Measurements from ENCODE around the gene KCNJ6. TPM values are rescaled to one million over a fixed set of nuclear protein-coding genes. Genes with fewer than 3 reads are reported as not detected.

Gene KCNJ6
- total and polyA plus RNA-seq, 9 of the 15 experiments (the other 6 are each of a cell fraction or from before 2014, with no cell fraction given): 0.06 to 0.21 (median 0.13) TPM; not detected in 1

DNA sequence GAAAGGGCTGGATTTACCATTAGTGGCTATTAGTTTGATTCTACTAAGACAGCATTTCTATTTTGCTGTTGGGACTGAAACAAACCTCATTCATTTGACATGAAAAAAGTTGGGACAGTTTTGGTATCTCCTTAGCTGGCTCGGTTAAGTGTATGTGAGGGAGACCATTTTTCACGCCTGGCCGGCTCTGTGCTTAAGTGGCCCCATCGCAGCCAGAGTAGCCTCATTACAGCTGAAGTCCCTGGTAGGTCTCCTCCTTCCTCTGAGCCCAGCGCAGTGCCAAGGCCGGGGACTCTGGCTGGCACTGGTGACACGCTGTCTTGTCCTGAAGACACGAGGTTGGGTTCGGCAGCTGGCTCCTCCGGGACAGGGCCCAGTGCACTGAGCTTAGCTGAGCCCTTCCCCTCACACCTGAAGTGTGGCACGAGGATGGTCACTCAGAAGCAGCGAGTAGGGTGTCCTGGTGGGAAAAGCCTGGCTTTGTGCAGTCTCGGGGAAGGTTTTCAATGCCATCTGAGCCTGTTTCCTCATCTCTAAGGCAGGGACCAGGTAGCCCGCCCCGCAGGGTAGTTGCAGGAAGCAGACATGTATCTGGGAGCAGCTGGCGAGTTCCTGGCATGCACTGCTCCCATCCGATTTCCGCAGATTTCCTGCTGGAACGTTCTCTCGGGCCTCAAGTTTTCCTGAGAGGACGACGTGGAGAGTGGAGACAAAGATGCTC is 353.2 kb downstream of the KCNJ6 start (continued):
- TF ChIP-seq, protein P1, sequence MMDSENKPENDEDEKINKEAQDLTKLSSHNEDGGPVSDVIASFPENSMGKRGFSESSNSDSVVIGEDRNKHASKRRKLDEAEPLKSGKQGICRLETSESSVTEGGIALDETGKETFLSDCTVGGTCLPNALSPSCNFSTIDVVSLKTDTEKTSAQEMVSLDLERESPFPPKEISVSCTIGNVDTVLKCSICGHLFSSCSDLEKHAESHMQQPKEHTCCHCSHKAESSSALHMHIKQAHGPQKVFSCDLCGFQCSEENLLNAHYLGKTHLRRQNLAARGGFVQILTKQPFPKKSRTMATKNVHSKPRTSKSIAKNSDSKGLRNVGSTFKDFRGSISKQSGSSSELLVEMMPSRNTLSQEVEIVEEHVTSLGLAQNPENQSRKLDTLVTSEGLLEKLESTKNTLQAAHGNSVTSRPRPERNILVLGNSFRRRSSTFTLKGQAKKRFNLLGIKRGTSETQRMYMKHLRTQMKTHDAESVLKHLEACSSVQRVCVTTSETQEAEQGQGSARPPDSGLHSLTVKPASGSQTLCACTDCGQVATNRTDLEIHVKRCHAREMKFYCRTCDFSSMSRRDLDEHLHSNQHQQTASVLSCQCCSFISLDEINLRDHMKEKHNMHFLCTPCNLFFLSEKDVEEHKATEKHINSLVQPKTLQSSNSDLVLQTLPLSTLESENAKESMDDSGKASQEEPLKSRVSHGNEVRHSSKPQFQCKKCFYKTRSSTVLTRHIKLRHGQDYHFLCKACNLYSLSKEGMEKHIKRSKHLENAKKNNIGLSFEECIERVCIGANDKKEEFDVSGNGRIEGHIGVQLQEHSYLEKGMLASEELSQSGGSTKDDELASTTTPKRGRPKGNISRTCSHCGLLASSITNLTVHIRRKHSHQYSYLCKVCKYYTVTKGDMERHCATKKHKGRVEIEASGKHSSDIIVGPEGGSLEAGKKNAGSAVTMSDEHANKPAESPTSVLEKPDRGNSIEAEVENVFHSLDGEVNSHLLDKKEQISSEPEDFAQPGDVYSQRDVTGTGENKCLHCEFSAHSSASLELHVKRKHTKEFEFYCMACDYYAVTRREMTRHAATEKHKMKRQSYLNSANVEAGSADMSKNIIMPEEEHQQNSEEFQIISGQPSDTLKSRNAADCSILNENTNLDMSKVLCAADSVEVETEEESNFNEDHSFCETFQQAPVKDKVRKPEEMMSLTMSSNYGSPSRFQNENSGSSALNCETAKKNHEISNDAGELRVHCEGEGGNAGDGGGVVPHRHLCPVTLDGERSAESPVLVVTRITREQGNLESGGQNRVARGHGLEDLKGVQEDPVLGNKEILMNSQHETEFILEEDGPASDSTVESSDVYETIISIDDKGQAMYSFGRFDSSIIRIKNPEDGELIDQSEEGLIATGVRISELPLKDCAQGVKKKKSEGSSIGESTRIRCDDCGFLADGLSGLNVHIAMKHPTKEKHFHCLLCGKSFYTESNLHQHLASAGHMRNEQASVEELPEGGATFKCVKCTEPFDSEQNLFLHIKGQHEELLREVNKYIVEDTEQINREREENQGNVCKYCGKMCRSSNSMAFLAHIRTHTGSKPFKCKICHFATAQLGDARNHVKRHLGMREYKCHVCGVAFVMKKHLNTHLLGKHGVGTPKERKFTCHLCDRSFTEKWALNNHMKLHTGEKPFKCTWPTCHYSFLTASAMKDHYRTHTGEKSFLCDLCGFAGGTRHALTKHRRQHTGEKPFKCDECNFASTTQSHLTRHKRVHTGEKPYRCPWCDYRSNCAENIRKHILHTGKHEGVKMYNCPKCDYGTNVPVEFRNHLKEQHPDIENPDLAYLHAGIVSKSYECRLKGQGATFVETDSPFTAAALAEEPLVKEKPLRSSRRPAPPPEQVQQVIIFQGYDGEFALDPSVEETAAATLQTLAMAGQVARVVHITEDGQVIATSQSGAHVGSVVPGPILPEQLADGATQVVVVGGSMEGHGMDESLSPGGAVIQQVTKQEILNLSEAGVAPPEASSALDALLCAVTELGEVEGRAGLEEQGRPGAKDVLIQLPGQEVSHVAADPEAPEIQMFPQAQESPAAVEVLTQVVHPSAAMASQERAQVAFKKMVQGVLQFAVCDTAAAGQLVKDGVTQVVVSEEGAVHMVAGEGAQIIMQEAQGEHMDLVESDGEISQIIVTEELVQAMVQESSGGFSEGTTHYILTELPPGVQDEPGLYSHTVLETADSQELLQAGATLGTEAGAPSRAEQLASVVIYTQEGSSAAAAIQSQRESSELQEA (IDR thresholded peaks at IDR 0.05; ENCODE audit: low read depth): no peak
- TF ChIP-seq CEBPB (tag; IDR thresholded peaks at IDR 0.05): 0 out of 2 replicates have a peak, but pooled peaks have one; percentile 16
- TF ChIP-seq GATA2 (CRISPR knock-in tag; IDR thresholded peaks at IDR 0.05): peak; percentile 24; the same call in 1 of the 2 replicates
- TF ChIP-seq TEAD4 (IDR thresholded peaks at IDR 0.05; ENCODE audit: low read length): no peak
- peak; percentile 38; the same call in 1 of the 2 replicates for TF ChIP-seq TEAD4 (CRISPR knock-in tag; IDR thresholded peaks at IDR 0.05; ENCODE audit: borderline replicate concordance)
- TF ChIP-seq ZNF431 (CRISPR knock-in tag; IDR thresholded peaks at IDR 0.05): peak; percentile 3; the same call in 1 of the 2 replicates
- 0 out of 2 replicates have a peak, but pooled peaks have one; percentile 29 for TF ChIP-seq SMARCC2 (IDR thresholded peaks at IDR 0.05; ENCODE audit: low read depth)
- TF ChIP-seq MCM2 (IDR thresholded peaks at IDR 0.05; ENCODE audit: low read depth): no peak
- TF ChIP-seq CBFA2T3 (IDR thresholded peaks at IDR 0.05): no peak
- peak; percentile 16; the same call in 1 of the 2 replicates for TF ChIP-seq KLF1 (tag; IDR thresholded peaks at IDR 0.05)
- TF ChIP-seq, protein P2, sequence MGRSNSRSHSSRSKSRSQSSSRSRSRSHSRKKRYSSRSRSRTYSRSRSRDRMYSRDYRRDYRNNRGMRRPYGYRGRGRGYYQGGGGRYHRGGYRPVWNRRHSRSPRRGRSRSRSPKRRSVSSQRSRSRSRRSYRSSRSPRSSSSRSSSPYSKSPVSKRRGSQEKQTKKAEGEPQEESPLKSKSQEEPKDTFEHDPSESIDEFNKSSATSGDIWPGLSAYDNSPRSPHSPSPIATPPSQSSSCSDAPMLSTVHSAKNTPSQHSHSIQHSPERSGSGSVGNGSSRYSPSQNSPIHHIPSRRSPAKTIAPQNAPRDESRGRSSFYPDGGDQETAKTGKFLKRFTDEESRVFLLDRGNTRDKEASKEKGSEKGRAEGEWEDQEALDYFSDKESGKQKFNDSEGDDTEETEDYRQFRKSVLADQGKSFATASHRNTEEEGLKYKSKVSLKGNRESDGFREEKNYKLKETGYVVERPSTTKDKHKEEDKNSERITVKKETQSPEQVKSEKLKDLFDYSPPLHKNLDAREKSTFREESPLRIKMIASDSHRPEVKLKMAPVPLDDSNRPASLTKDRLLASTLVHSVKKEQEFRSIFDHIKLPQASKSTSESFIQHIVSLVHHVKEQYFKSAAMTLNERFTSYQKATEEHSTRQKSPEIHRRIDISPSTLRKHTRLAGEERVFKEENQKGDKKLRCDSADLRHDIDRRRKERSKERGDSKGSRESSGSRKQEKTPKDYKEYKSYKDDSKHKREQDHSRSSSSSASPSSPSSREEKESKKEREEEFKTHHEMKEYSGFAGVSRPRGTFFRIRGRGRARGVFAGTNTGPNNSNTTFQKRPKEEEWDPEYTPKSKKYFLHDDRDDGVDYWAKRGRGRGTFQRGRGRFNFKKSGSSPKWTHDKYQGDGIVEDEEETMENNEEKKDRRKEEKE (IDR thresholded peaks at IDR 0.05; ENCODE audit: borderline replicate concordance in 1 of 2, control insufficient read depth in 1 of 2, low read depth in 2 of 2, low read length in 1 of 2): 0 out of 4 replicates have a peak, but pooled peaks of 1 of the 2 experiments have one; percentile 47
- 0 out of 2 replicates have a peak, but pooled peaks have one; percentile 36 for TF ChIP-seq PTRF (tag; IDR thresholded peaks at IDR 0.05)
- 0 out of 2 replicates have a peak, but pooled peaks have one; percentile 19 for TF ChIP-seq THAP12 (CRISPR knock-in tag; IDR thresholded peaks at IDR 0.05)
- peak; percentile 45 for TF ChIP-seq WHSC1 (IDR thresholded peaks at IDR 0.05; ENCODE audit: low read length)

Data from K562 (cell line).